ENCODE data around the gene ESR2. TPM values are rescaled to one million over a fixed set of nuclear protein-coding genes. Genes with fewer than 3 reads are reported as not detected.

The ESR2 gene
- polyA plus RNA-seq, 3 donors from 2014 or later: 0.12 to 0.32 TPM; not detected in 1

GRCh38 chr14:64294672-64295413 is 672 bp upstream of the ESR2 start:
- H3K27ac Mint-ChIP-seq: no peak overlapping the region
- peak; percentile 53 to 66 (median 61) for DNase-seq
- no peaks in the 10 kb centered on the region for H3K9me3 Mint-ChIP-seq
- peaks cover 5 to 17% (median 12%) of the 10 kb centered on the region in 3 donors for H3K27me3 Mint-ChIP-seq (ENCODE audit: low read depth in 3 of 3)
- no peaks in the 10 kb centered on the region for H3K36me3 Mint-ChIP-seq
- H3K4me3 Mint-ChIP-seq: peak overlapping the region; percentile 63 to 83 (median 80)
- peaks cover 19 to 20% of the 10 kb centered on the region in 2 donors for H3K4me1 Mint-ChIP-seq

GRCh38 chr14:64292197-64292596 is 2.0 kb downstream of the ESR2 start:
- H3K9me3 Mint-ChIP-seq: no peaks in the 10 kb centered on the region
- H3K4me1 Mint-ChIP-seq: peaks cover 19 to 20% of the 10 kb centered on the region in 2 donors
- H3K27ac Mint-ChIP-seq: no peak overlapping the region
- H3K4me3 Mint-ChIP-seq: no peak overlapping the region
- peaks cover 5 to 15% (median 9%) of the 10 kb centered on the region in 3 donors for H3K27me3 Mint-ChIP-seq (ENCODE audit: low read depth in 3 of 3)
- H3K36me3 Mint-ChIP-seq: no peaks in the 10 kb centered on the region
- no peak for DNase-seq

DNA sequence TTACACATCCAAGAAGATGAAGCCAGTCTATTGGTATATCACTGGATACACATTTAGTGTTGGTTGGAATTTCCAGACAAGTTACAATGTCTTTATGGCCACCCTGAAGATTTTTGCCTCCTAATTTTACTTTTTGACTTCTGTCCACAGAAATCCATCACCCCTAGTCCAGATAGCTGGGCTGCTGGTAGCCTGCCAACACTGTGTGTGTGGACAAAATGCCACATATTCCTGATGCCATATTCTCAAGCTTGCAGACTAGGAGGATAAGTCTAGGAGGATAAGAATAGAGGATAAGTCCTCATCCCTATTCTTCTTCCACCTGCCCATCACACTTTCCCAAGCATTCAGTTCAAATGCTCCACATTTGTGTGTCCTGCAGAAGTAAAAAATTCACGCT is 4.6 kb downstream of the ESR2 start:
- DNase-seq: no peak
- Mint-ChIP-seq H3K27me3 (ENCODE audit: low read depth in 3 of 3) (peaks cover 5 to 10% (median 5%) of the 10 kb centered on the region in 3 donors), H3K4me1 (peaks cover 12 to 13% of the 10 kb centered on the region in 2 donors), H3K36me3 (no peaks in the 10 kb centered on the region), H3K9me3 (peaks cover 0 to 2% (median 0%) of the 10 kb centered on the region in 6 donors), H3K4me3 (no peak overlapping the region), H3K27ac (no peak overlapping the region)

DNA sequence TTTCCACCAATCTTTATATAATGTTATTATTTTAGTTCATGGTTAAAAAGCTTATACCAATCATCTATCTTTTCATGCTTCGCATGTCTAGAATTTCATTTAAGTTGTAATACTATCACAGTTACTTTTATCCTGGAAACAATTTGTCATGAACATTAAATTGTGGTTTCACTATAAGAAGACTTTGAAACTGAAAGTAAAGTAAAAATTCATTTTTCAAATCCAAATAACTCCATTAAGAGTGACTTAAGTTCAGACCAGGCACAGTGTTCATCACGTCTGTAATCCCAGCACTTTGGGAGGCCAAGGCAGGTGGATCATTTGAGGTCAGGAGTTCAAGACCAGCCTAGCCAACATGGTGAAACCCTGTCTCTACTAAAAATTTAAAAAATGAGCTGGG is 12.4 kb downstream of the ESR2 start:
- DNase-seq: no peak
- Mint-ChIP-seq H3K4me1 (no peaks in the 10 kb centered on the region), H3K27ac (no peak overlapping the region), H3K36me3 (no peaks in the 10 kb centered on the region), H3K9me3 (peaks cover 0 to 2% (median 0%) of the 10 kb centered on the region in 6 donors), H3K4me3 (no peak overlapping the region), H3K27me3 (ENCODE audit: low read depth in 3 of 3) (peaks cover 0 to 3% (median 0%) of the 10 kb centered on the region in 3 donors)

GRCh38 chr14:64279704-64280668 is 14.2 kb downstream of the ESR2 start:
- no peak overlapping the region for H3K27ac Mint-ChIP-seq
- no peaks in the 10 kb centered on the region for H3K36me3 Mint-ChIP-seq
- DNase-seq: no peak
- no peaks in the 10 kb centered on the region for H3K4me1 Mint-ChIP-seq
- H3K27me3 Mint-ChIP-seq (ENCODE audit: low read depth in 3 of 3): peaks cover 0 to 3% (median 2%) of the 10 kb centered on the region in 3 donors
- no peak overlapping the region for H3K4me3 Mint-ChIP-seq
- H3K9me3 Mint-ChIP-seq: no peaks in the 10 kb centered on the region

DNA sequence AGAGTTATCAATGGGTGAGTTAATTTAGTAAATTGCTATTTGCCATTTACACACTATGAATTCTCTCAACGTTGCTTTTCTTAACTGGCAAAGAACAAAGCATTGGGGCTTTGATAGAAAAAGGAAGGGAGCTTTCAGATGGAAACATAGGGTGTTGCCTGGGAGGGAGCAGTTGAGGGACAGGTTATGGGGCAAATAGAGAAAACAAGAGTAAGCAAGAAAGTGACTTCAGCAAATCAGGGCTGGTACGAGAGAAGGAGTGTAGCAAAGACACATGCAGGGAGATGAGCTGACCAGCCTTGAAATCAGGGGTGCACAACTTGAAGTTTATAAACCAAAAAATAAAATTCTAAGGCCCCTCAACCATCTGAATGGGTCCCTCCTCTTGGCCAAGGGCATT is 15.7 kb downstream of the ESR2 start:
- H3K36me3 Mint-ChIP-seq: no peaks in the 10 kb centered on the region
- peaks cover 2 to 3% (median 3%) of the 10 kb centered on the region in 3 donors for H3K27me3 Mint-ChIP-seq (ENCODE audit: low read depth in 3 of 3)
- no peak for DNase-seq
- H3K27ac Mint-ChIP-seq: no peak overlapping the region
- H3K4me1 Mint-ChIP-seq: no peaks in the 10 kb centered on the region
- H3K4me3 Mint-ChIP-seq: no peak overlapping the region
- no peaks in the 10 kb centered on the region for H3K9me3 Mint-ChIP-seq

GRCh38 chr14:64272019-64272418 is 22.2 kb downstream of the ESR2 start:
- no peak for DNase-seq
- H3K4me3 Mint-ChIP-seq: no peak overlapping the region
- peaks cover 0 to 5% (median 2%) of the 10 kb centered on the region in 3 donors for H3K27me3 Mint-ChIP-seq (ENCODE audit: low read depth in 3 of 3)
- H3K9me3 Mint-ChIP-seq: no peaks in the 10 kb centered on the region
- H3K4me1 Mint-ChIP-seq: no peaks in the 10 kb centered on the region
- no peak overlapping the region for H3K27ac Mint-ChIP-seq
- H3K36me3 Mint-ChIP-seq: no peaks in the 10 kb centered on the region

GRCh38 chr14:64266239-64266638 is 27.9 kb downstream of the ESR2 start:
- H3K36me3 Mint-ChIP-seq: no peaks in the 10 kb centered on the region

GRCh38 chr14:64265222-64265621 is 28.9 kb downstream of the ESR2 start:
- Mint-ChIP-seq H3K9me3 (no peaks in the 10 kb centered on the region), H3K4me3 (no peak overlapping the region), H3K4me1 (peaks cover 3 to 5% of the 10 kb centered on the region in 2 donors), H3K27me3 (ENCODE audit: low read depth in 3 of 3) (peaks cover 0 to 5% (median 3%) of the 10 kb centered on the region in 3 donors), H3K27ac (no peak overlapping the region), H3K36me3 (no peaks in the 10 kb centered on the region)
- DNase-seq: no peak

More at GRCh38 chr14:64266239-64266638, 27.9 kb downstream of the ESR2 start:
- Mint-ChIP-seq H3K4me1 (peaks cover 3 to 5% of the 10 kb centered on the region in 2 donors), H3K27ac (peak overlapping the region in 1 of 6 donors; percentile 0), H3K4me3 (peak overlapping the region in 1 of 5 donors; percentile 49), H3K9me3 (no peaks in the 10 kb centered on the region), H3K27me3 (ENCODE audit: low read depth in 3 of 3) (peaks cover 0 to 5% (median 1%) of the 10 kb centered on the region in 3 donors)
- DNase-seq: no peak

DNA sequence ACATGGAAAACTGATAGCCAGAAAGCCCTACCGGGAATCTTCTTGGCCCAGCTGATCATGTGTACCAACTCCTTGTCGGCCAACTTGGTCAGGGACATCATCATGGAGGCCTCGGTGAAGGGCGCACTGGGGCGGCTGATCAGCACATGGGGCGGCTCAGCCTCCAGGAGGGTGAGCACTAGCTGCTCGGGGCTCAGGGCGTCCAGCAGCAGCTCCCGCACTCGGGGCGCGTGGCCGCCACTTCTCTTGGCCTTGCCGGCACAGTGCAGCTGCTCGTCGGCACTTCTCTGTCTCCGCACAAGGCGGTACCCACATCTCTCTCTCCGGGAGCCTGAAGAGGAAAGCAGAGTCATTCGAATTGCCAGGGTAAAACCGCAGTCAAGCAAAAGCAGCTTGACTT is 33.8 kb downstream of the ESR2 start:
- Mint-ChIP-seq H3K27me3 (ENCODE audit: low read depth in 3 of 3) (peaks cover 2 to 3% (median 3%) of the 10 kb centered on the region in 3 donors), H3K4me3 (no peak overlapping the region), H3K36me3 (no peaks in the 10 kb centered on the region), H3K4me1 (no peaks in the 10 kb centered on the region), H3K27ac (no peak overlapping the region), H3K9me3 (no peaks in the 10 kb centered on the region)
- DNase-seq: no peak

DNA sequence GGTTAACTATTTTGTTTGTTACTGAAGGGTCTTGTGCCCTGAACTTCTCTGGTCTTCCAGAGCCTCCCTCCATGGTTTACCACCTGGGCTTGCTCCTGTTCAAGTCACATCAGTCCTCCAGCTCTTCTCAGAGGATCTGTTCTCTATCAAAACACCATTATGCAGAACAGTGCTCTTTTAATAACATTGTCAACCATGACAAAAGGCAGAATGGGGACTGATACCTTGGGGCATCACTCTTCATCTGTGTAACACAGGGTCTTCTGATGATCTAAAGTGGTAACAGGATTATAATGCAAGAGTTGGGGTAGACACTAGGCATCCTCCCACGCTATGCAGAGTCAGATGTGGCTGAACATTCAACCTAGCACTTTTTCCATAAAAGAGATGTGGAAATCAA is 38.4 kb downstream of the ESR2 start:
- no peaks in the 10 kb centered on the region for H3K9me3 Mint-ChIP-seq
- DNase-seq: no peak
- no peak overlapping the region for H3K27ac Mint-ChIP-seq
- no peak overlapping the region for H3K4me3 Mint-ChIP-seq
- H3K4me1 Mint-ChIP-seq: no peaks in the 10 kb centered on the region
- peaks cover 2 to 7% (median 4%) of the 10 kb centered on the region in 3 donors for H3K27me3 Mint-ChIP-seq (ENCODE audit: low read depth in 3 of 3)
- no peaks in the 10 kb centered on the region for H3K36me3 Mint-ChIP-seq

- Mint-ChIP-seq H3K4me3 (no peak overlapping the region), H3K36me3 (no peaks in the 10 kb centered on the region), H3K27ac (no peak overlapping the region), H3K27me3 (ENCODE audit: low read depth in 3 of 3) (peaks cover 4 to 7% (median 5%) of the 10 kb centered on the region in 3 donors), H3K4me1 (no peaks in the 10 kb centered on the region), H3K9me3 (no peaks in the 10 kb centered on the region)
- no peak for DNase-seq
These were observed 40.5 kb downstream of the ESR2 start for GRCh38 chr14:64253672-64254071.

DNA sequence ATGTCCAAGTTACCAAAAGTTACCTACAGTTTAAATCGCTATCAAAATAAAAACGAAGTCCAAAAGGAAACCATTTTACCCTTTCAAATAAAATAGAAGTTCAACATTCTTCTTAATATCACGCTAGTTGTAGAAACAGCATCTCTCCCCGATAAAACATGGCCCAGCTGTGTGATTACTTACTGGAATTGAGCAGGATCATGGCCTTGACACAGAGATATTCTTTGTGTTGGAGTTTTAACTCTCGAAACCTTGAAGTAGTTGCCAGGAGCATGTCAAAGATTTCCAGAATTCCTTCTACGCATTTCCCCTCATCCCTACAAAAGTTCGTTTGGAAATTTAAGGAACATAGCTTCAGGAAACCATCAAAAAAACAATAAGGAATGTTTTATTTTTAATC is 44.8 kb downstream of the ESR2 start:
- Mint-ChIP-seq H3K27ac (no peak overlapping the region), H3K4me1 (no peaks in the 10 kb centered on the region), H3K9me3 (no peaks in the 10 kb centered on the region), H3K36me3 (peaks cover 0 to 3% (median 0%) of the 10 kb centered on the region in 3 donors), H3K4me3 (no peak overlapping the region), H3K27me3 (ENCODE audit: low read depth in 3 of 3) (peaks cover 5 to 20% (median 7%) of the 10 kb centered on the region in 3 donors)
- DNase-seq: no peak

- Mint-ChIP-seq H3K4me3 (no peak overlapping the region), H3K27ac (no peak overlapping the region), H3K4me1 (no peaks in the 10 kb centered on the region), H3K36me3 (peaks cover 0 to 3% (median 0%) of the 10 kb centered on the region in 3 donors), H3K9me3 (no peaks in the 10 kb centered on the region), H3K27me3 (ENCODE audit: low read depth in 3 of 3) (peaks cover 5 to 20% (median 7%) of the 10 kb centered on the region in 3 donors)
- DNase-seq: no peak
These were observed 45.5 kb downstream of the ESR2 start for GRCh38 chr14:64248689-64249088.

Data from immature natural killer cell (primary cell).